ENCODE data around the gene ZMAT5. TPM values are rescaled to one million over a fixed set of nuclear protein-coding genes. Genes with fewer than 3 reads are reported as not detected.
A peak's percentile ranks its signal among the peaks of the same experiment; 100 is the strongest.

Gene ZMAT5
- total RNA-seq, 2 experiments from 2014 or later: 19.4 to 20.6 TPM

DNA sequence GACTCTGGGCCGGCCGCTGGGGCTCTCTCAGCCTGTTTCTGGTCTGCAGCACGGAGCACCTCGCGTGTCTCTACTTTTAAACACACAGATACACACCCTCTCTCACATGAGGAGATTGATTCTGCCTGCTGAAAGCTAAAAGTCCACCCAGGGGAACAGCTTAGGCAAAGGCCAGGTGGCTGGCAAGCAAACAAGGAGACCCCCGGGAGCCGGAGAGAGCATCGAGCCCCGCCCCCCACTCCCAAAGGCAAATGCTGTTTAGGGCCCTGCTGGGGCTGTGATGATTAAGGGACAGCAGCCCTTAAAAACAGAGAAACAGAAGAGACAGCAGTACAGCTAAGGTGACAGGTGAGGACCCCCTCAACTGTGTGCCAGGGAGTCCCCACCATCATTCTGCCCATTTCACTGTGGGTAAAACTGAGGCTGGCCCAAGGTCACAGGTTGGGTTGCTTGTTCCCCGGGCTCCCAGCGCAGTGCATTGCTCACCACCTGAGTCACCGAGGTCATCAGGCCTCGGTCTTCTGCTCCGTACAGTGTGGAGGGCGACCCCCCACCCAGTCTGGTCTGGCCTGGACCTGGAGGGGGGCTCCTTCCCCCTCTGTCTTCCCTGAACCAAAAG is 40.2 kb downstream of the ZMAT5 start:
- Mint-ChIP-seq H3K27me3 (peaks cover 10% of the 10 kb centered on the region), H3K27ac (no peak overlapping the region), H3K9me3 (no peaks in the 10 kb centered on the region), H3K36me3 (no peaks in the 10 kb centered on the region), H3K4me3 (no peak overlapping the region), H3K4me1 (no peaks in the 10 kb centered on the region)
- ATAC-seq (ENCODE audit: low read depth) (no peak), DNase-seq (no peak)
- POLR2A ChIA-PET: no interaction called here

DNA sequence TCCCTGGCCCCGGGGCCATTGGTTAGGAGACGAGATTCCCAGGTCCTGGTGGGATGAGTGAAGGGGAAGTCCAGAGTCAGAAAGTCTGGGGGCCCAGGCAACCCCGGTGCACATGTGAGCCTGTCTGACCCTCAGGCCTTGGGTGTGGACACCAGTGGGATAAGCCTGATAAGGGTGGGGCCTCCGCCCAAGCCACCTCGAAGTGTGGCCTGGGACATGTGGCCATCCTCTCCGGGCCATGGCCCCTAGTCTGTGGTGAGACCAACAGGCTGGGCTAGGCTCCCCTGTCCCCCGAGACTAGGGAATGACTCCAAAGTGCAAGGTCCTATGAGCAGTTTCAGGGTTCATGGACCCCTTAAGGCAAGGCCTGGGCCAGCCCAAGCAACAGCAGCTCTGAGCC is 40.7 kb downstream of the ZMAT5 start:
- DNase-seq (no peak), ATAC-seq (ENCODE audit: low read depth) (no peak)
- H3K4me3 Mint-ChIP-seq: no peak overlapping the region
- peaks cover 14% of the 10 kb centered on the region for H3K27me3 Mint-ChIP-seq
- H3K9me3 Mint-ChIP-seq: no peaks in the 10 kb centered on the region
- H3K4me1 Mint-ChIP-seq: no peaks in the 10 kb centered on the region
- H3K27ac Mint-ChIP-seq: no peak overlapping the region
- no peaks in the 10 kb centered on the region for H3K36me3 Mint-ChIP-seq
- POLR2A ChIA-PET: no interaction called here

DNA sequence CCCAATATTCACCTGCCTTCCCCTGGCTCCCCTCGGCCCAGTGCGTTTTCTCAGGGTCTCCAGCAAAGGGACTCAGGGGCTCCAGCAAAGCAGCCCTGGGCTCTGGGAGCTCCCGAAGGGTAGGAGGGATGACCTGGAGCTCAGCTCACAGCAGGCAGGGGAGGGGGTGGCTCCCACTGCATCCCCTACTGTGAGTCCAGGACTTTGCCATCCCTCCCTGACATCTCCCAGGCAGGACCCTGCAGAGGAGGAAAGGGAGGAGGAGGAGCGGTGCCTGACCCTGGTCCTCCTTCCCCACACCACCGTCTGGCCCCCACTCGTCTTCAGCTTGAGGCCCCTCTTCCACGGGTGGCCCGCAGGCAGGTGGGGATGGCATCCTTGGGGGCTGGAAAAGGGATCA is 42.0 kb downstream of the ZMAT5 start:
- H3K36me3 Mint-ChIP-seq: no peaks in the 10 kb centered on the region
- H3K27me3 Mint-ChIP-seq: peaks cover 14% of the 10 kb centered on the region
- H3K4me1 Mint-ChIP-seq: no peaks in the 10 kb centered on the region
- POLR2A ChIA-PET: no interaction called here
- no peaks in the 10 kb centered on the region for H3K9me3 Mint-ChIP-seq
- no peak overlapping the region for H3K4me3 Mint-ChIP-seq
- no peak overlapping the region for H3K27ac Mint-ChIP-seq
- ATAC-seq (ENCODE audit: low read depth): no peak
- no peak for DNase-seq

DNA sequence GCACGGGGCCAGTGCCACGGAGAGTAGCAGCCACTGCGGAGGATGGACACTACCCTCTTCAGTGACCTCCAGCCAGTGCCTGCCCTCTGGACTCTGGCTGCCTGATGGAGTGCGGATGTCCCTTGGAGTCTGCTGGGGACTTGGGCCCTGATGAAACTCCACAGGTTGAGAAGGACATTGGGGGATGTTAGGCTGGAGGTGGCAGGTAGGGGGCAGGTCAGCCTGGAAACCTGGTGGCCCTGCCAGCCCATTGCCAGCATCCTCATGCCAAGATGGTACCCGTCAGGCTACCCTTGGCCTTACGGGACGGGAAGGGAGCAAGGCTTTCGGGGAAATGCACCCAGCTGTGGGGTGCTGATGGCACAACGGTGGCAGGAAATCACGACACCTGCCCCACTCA is 43.0 kb downstream of the ZMAT5 start:
- H3K27ac Mint-ChIP-seq: no peak overlapping the region
- DNase-seq (no peak), ATAC-seq (ENCODE audit: low read depth) (no peak)
- POLR2A ChIA-PET: no interaction called here
- no peaks in the 10 kb centered on the region for H3K9me3 Mint-ChIP-seq
- no peaks in the 10 kb centered on the region for H3K36me3 Mint-ChIP-seq
- H3K27me3 Mint-ChIP-seq: peaks cover 23% of the 10 kb centered on the region
- no peaks in the 10 kb centered on the region for H3K4me1 Mint-ChIP-seq
- H3K4me3 Mint-ChIP-seq: no peak overlapping the region

DNA sequence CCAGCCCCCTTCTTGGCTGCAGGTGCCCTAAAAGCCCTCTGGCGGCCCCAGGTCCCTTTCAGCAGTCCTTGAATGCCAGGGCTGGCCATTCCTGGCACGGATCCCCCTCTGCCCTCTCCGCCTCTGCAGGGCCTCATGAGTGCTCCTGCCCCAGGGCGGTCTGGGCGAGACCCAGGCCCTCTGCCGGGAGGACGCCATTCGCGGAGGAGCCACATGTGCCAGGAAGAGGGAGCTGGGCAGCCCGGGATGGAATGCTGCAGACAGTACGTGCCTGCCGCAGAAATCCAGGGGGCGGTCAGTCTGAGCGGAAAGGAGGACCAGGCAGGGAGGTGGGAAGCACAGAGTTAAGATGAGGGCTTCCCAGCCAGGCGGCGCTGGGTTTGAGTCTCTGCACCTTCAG is 44.2 kb downstream of the ZMAT5 start:
- no peaks in the 10 kb centered on the region for H3K36me3 Mint-ChIP-seq
- DNase-seq: no peak
- no peak overlapping the region for H3K4me3 Mint-ChIP-seq

DNA sequence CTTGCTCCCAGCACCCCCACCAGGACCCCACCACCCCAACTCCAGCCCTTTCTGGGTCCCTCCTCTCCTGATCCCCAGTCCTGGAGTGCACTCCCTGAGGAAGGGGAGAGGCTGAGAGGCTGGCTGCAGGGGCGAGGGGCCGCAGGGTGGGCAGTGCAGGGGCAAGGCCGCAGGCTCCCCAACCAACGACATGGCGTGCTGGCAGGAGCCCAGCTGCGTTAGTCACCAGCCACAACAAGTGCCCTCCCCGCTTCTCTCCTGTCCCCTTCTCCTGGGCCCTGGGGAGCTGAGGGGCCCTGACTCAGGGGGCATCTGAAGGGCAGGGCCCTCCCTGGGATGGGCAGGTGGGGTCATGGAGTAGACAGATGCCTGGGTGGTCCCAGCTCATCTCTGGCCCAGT is 44.7 kb downstream of the ZMAT5 start:
- DNase-seq (no peak), ATAC-seq (ENCODE audit: low read depth) (no peak)
- POLR2A ChIA-PET: no interaction called here
- Mint-ChIP-seq H3K4me1 (no peaks in the 10 kb centered on the region), H3K4me3 (no peak overlapping the region), H3K9me3 (no peaks in the 10 kb centered on the region), H3K36me3 (no peaks in the 10 kb centered on the region), H3K27ac (no peak overlapping the region), H3K27me3 (peaks cover 38% of the 10 kb centered on the region)

More for the DNA sequence above, 44.2 kb downstream of the ZMAT5 start:
- POLR2A ChIA-PET: no interaction called here
- no peak overlapping the region for H3K27ac Mint-ChIP-seq
- H3K27me3 Mint-ChIP-seq: peaks cover 35% of the 10 kb centered on the region
- no peaks in the 10 kb centered on the region for H3K4me1 Mint-ChIP-seq
- no peak for ATAC-seq (ENCODE audit: low read depth)
- H3K9me3 Mint-ChIP-seq: no peaks in the 10 kb centered on the region

DNA sequence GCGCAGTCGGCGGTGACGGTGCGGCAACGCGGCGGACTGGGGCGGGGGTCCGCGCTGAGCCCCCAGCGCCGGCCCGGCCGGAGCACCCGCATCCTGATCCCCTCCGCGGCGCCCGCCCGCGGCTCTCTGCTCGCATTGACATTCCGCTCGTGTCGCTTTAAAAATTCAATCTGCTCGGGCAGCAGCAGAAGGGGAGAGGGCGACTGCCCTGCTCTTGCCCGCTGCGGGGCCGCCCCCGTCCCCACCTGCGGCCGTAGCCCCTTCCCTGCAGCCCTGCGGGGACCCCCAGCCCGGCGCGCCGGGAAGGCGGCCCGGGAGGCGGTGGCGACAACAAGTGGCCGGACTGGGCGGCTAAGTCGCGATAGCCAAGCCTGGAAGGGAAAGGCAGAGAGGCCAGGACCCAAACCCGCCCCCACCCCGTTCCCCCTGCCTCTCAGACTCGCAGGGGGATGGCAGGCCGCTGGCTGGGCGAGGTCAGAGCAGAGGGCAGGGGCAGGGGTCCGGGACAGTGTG is 45.9 kb downstream of the ZMAT5 start:
- Mint-ChIP-seq H3K27ac (no peak overlapping the region), H3K4me3 (no peak overlapping the region), H3K4me1 (no peaks in the 10 kb centered on the region), H3K9me3 (no peaks in the 10 kb centered on the region), H3K27me3 (peaks cover 47% of the 10 kb centered on the region), H3K36me3 (no peaks in the 10 kb centered on the region)
- ATAC-seq (ENCODE audit: low read depth): no peak
- POLR2A ChIA-PET: no interaction called here
- DNase-seq: no peak

DNA sequence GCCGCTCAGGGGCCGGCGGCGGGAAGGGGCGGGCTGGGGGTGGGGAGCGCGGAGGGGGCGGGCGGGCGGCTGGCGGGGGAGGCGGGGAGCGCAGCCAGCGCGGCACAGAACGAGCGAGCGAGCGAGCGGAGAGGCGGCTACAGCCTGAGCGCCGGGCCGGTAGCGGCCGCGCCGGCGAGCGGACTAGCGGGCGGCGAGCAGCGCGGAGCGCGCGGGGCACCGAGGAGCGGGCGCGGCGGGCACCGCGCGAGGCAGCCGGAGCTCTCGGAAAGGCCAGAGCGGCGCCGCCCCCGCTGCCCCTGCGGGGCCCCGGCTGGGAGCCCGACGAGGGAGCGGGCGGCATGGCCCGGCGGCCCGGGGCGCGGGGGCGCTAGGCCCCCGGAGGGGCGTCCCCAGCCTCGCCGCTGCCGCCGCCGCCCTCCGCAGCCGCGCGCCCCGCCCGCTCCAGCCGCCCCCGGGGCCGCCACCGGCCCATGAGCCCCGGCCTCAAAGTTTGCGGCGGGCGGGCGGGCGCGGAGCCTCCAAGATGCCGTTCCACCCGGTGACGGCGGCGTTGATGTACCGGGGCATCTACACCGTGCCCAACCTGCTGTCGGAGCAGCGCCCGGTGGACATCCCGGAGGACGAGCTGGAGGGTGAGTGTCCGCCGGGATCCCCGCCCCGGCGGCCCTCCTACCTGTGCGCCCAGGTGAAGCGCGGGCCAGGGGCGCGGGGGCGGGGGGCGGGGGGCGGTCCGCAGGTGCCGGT is 46.7 kb downstream of the ZMAT5 start, which contains the start of gene CABP7:
Gene CABP7, plus strand, starts transcription at position 105 of the 747 bp plus-strand sequence. Its CDS starts 422 bp downstream, at position 527.
- Mint-ChIP-seq H3K27me3 (peaks cover 44% of the 10 kb centered on the region), H3K9me3 (no peaks in the 10 kb centered on the region), H3K27ac (no peak within 1 kb of the TSS), H3K36me3 (no peaks in the 10 kb centered on the region), H3K4me1 (no peaks in the 10 kb centered on the region), H3K4me3 (peak within 1 kb of the TSS; percentile 45)
- POLR2A ChIA-PET: no interaction called here
- ATAC-seq (ENCODE audit: low read depth) (no peak), DNase-seq (no peak)

DNA sequence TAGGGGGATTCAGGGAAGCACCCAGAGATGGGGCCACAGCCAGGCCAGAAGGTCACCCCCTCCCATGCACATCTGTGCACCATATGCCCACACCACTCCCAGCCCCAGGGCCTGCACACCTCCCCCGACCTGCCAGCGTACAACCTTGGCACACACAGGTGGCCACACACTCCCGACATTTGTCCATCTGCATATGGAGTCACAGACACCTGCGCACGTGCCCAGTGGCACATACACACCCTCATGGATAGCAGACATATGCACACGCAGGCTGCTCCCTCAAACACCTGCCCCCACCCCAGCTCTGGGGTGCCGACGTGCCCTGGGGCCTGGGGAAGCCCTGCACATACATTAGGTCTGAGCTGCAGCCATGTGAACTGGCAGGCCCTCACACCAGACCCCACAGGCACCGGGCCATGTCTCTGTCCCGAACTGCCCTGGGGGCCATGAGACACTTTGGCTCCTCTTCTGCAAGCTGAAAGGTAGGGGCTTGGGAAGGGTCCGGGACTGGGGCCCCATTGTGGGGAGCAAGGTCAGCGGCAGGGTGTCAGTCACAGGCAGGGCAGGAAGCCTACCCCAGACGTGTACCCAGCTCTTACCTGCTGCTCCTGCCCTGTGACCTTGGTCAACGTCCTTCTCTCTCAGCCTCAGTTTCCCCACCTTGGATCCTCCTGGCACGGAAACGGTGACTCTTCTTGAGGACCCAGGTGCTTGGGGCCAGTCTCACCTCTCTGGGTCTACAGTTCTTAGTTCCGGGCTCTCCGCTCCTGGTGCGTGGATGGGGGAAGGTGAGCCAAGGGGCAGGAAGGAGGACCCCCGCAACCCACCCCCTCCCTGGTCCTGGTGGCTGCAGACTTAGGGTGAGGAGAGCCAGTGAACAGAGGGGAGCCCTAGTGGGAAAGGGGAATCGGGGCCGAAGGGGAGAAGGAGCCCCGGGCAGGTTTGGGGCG is 47.6 kb downstream of the ZMAT5 start:
- H3K4me3 Mint-ChIP-seq: peak overlapping the region; percentile 45
- H3K27me3 Mint-ChIP-seq: peaks cover 47% of the 10 kb centered on the region
- H3K9me3 Mint-ChIP-seq: no peaks in the 10 kb centered on the region
- ATAC-seq (ENCODE audit: low read depth) (no peak), DNase-seq (no peak)
- H3K27ac Mint-ChIP-seq: no peak overlapping the region
- POLR2A ChIA-PET: interaction anchor here (0.5 kb wide), 1 partner anchor 675 kb away, joined by 3 read pairs; no protein-coding TSS in a partner anchor
- H3K4me1 Mint-ChIP-seq: no peaks in the 10 kb centered on the region
- no peaks in the 10 kb centered on the region for H3K36me3 Mint-ChIP-seq

DNA sequence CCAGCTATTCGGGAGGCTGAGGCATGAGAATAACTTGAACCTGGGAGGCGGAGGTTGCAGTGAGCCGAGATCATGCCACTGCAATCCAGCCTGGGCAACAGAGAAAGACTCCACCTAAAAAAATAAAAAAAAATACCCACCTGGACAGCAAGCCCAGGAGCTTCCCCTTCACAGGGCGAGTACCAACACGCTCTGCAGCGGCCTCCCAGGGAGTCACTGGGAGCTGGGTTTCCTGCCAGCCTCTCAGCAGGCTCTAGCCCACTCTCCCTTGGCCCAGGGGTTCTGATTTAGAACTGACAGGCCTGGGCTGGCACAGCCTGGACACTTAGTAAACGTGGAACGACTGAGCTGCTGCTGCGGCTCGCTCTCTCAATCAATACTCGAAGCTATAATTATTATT is 49.0 kb downstream of the ZMAT5 start:
- Mint-ChIP-seq H3K4me3 (no peak overlapping the region), H3K4me1 (no peaks in the 10 kb centered on the region), H3K27ac (no peak overlapping the region), H3K9me3 (no peaks in the 10 kb centered on the region), H3K36me3 (no peaks in the 10 kb centered on the region), H3K27me3 (peaks cover 48% of the 10 kb centered on the region)
- POLR2A ChIA-PET: no interaction called here
- DNase-seq: no peak
- no peak for ATAC-seq (ENCODE audit: low read depth)

DNA sequence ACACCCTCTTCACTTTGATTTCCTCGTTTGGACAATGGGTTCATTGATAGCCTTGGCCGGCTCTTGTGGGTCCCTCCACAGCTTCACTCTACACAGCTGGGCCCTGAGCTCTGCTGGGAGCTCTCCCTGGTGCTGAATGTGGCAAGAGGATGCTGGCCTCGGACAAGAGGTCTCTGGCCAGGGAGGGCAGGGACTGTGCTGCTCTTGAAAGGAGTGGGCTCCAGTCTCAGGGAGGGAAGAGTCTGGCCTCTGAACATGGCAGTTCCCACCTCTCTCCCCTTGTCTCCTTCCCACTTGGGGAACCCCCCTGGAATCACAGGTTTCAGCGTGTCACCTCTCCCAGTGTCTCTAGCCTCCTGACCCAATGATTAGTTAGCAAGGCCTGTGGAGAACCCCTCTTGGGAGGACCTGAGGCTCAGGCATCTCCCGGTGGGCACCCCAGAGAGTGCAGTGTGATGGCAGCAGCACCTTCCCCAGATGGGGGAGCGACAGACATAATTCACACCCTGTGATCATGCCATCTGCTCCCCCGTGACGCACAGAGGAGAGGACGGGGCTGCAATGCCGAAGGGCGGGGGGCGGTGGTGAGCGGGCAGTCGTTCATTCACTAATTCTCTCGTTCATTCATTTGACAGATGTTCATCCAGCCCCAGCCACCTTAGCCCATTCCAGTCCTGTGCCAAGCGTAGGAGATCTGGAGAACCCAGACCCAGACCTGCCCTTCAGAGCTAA is 49.8 kb downstream of the ZMAT5 start:
- POLR2A ChIA-PET: no interaction called here
- H3K4me1 Mint-ChIP-seq: no peaks in the 10 kb centered on the region
- ATAC-seq (ENCODE audit: low read depth): peak; percentile 62
- H3K27me3 Mint-ChIP-seq: peaks cover 46% of the 10 kb centered on the region
- peak; percentile 58 for DNase-seq
- no peak overlapping the region for H3K4me3 Mint-ChIP-seq
- H3K27ac Mint-ChIP-seq: no peak overlapping the region
- H3K36me3 Mint-ChIP-seq: no peaks in the 10 kb centered on the region
- H3K9me3 Mint-ChIP-seq: no peaks in the 10 kb centered on the region

DNA sequence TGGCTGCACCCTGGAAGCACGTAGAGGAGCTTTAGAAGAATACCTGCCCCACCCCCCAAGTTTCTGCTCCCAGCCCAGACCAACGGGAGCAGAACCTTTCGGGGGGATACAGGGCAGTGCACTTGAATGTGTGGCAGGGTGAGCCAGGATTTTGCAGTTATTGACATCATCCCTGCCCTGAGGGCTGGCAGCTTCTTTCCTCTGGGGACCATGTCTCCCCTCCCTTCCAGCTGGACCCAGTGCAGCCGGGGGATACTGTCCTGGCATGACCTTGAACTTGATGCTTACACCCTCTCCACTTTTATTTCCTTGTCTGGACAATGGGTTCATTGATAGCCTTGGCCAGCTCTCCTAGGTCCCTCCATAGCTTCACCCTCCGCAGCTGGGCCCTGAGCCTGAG is 51.1 kb downstream of the ZMAT5 start:
- Mint-ChIP-seq H3K4me1 (no peaks in the 10 kb centered on the region), H3K4me3 (no peak overlapping the region), H3K27ac (no peak overlapping the region), H3K9me3 (no peaks in the 10 kb centered on the region), H3K27me3 (peaks cover 40% of the 10 kb centered on the region), H3K36me3 (no peaks in the 10 kb centered on the region)
- DNase-seq: no peak
- no peak for ATAC-seq (ENCODE audit: low read depth)
- POLR2A ChIA-PET: interaction anchor here (0.6 kb wide), 1 partner anchor 17 kb away, joined by 6 read pairs; no protein-coding TSS in a partner anchor

DNA sequence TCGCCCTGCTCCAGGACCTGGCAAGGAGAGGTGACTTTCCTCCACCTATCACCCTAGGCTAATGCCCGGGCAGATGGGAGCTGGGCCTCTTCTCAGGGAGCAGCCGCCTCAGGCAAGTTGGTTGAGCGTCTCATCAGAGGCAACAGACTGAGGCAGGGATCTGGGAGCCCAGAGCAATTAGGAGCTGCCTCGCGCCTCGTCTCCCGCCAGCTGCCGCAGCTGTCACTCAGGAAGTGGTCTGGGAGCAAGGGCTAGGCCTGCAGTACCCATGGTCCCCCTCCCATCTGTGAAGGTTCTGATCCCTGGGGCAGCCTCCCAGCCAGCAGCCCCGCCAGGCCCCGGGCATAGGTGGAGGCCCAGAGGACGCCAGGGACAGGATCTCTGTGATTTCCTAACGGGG is 51.6 kb downstream of the ZMAT5 start:
- Mint-ChIP-seq H3K9me3 (no peaks in the 10 kb centered on the region), H3K4me1 (no peaks in the 10 kb centered on the region), H3K4me3 (no peak overlapping the region), H3K27ac (no peak overlapping the region), H3K27me3 (peaks cover 40% of the 10 kb centered on the region), H3K36me3 (no peaks in the 10 kb centered on the region)
- POLR2A ChIA-PET: no interaction called here
- no peak for DNase-seq
- no peak for ATAC-seq (ENCODE audit: low read depth)
